Heart left ventricle (tissue), 13 donors: ENCODE data around the gene RAD51B.

Experiments used
- CTCF ChIP-seq, 12 donors: fragments of 200-600 bp; sonication (generic) in 4 of 12; IDR thresholded peaks; one replicate each; pipeline versions ENCODE4 v1.5.0 to v1.8.0; 2018 to 2022; ENCODE audit warnings: antibody characterized with exemption in 12 of 12, mild to moderate bottlenecking in 5 of 12
- POLR2A ChIP-seq, 2 donors: fragments of 450-650 bp; IDR thresholded peaks; one replicate each; pipeline ENCODE4 v1.6.1; 2017; ENCODE audit warnings: antibody characterized with exemption in 2 of 2, mild to moderate bottlenecking in 2 of 2, moderate library complexity in 2 of 2
- donor health status: ischemic (EF 13 %, LVEDD 7.1; RV severe dilation, severe dysfunction).
- donor health status: DM: no; HTN: yes; CAD: no.
- donor health status: DM: no; HTN: no; CAD: no.
- donor health status: ischemic (EF 25% LVEDD 6.9; RV normal size, moderate dysfunction).
- donor health status: ischemic (EF 25% LVEDD 5.7; RV mildly dilated, moderate dysfunction).
- donor health status: ischemic (EF 35%, LVEDD 5.7; RV mildly dilated, moderate dysfunction).
- donor health status: nonischemic (EF 11% LVEDD 7.7; RV severe dilation, severe dysfunction).
- donor health status: DM: yes; HTN: yes; CAD: no.
- donor health status: PGD.
- donor health status: ischemic (EF 29% LVEDD 5.4; RV normal size, mild dysfunction).
- donor health status: nonischemic (EF 23%, LVEDD 6.1; RV moderate dilation, normal function).

- TF ChIP-seq CTCF (IDR thresholded peaks at IDR 0.05), result no peak
- no peak for TF ChIP-seq POLR2A (IDR thresholded peaks at IDR 0.05)
These were observed 740.4 kb downstream of the RAD51B start for GRCh38 chr14:68559949-68560348.
